HG03060 (cell line): Measurements from ENCODE around the gene BLOC1S3.

ENCODE experiments used
- ATAC-seq: cut with Tn5 transposase; IDR thresholded peaks from one replicate; pipeline ENCODE4 v1.9.1; 2021; ENCODE audit warnings: low read depth, moderate number of reproducible peaks; ENCODE audit not compliant: unreplicated experiment

Gene BLOC1S3

GRCh38 chr19:45179072-45179891 lies 698 bp downstream of the BLOC1S3 start:
- ATAC-seq, result no peak

GRCh38 chr19:45179892-45180370 lies 1.3 kb downstream of the BLOC1S3 start:
- no peak for ATAC-seq

GRCh38 chr19:45180936-45181335 lies 2.4 kb downstream of the BLOC1S3 start:
- ATAC-seq, result no peak

- ATAC-seq, result no peak
Observed at GRCh38 chr19:45182758-45183157, 4.2 kb downstream of the BLOC1S3 start.

GRCh38 chr19:45184115-45184514 lies 5.5 kb downstream of the BLOC1S3 start:
- no peak for ATAC-seq

GRCh38 chr19:45186509-45187334 lies 8.1 kb downstream of the BLOC1S3 start:
- ATAC-seq, result no peak

GRCh38 chr19:45187421-45188100 lies 9.0 kb downstream of the BLOC1S3 start:
- no peak for ATAC-seq

GRCh38 chr19:45189971-45190370 lies 11.4 kb downstream of the BLOC1S3 start:
- no peak for ATAC-seq

- ATAC-seq, result no peak
Observed at GRCh38 chr19:45191375-45191774, 12.8 kb downstream of the BLOC1S3 start.

- no peak for ATAC-seq
Observed at GRCh38 chr19:45195764-45196163, 17.2 kb downstream of the BLOC1S3 start.

- ATAC-seq, result no peak
Observed at GRCh38 chr19:45200568-45200967, 22.0 kb downstream of the BLOC1S3 start.

GRCh38 chr19:45202637-45203036 lies 24.1 kb downstream of the BLOC1S3 start:
- ATAC-seq, result no peak

GRCh38 chr19:45205810-45206209 lies 27.2 kb downstream of the BLOC1S3 start:
- no peak for ATAC-seq

- no peak for ATAC-seq
Observed at GRCh38 chr19:45206328-45206727, 27.7 kb downstream of the BLOC1S3 start.

GRCh38 chr19:45211751-45212381 lies 33.3 kb downstream of the BLOC1S3 start:
- ATAC-seq, result no peak

GRCh38 chr19:45213031-45213430 lies 34.4 kb downstream of the BLOC1S3 start:
- no peak for ATAC-seq

- ATAC-seq, result no peak
Observed at GRCh38 chr19:45215391-45216191, 37.0 kb downstream of the BLOC1S3 start.

GRCh38 chr19:45216667-45217066 lies 38.1 kb downstream of the BLOC1S3 start:
- no peak for ATAC-seq

GRCh38 chr19:45217193-45217956 lies 38.8 kb downstream of the BLOC1S3 start:
- no peak for ATAC-seq
